ENCODE measurements around the gene TMEFF1.

DNA sequence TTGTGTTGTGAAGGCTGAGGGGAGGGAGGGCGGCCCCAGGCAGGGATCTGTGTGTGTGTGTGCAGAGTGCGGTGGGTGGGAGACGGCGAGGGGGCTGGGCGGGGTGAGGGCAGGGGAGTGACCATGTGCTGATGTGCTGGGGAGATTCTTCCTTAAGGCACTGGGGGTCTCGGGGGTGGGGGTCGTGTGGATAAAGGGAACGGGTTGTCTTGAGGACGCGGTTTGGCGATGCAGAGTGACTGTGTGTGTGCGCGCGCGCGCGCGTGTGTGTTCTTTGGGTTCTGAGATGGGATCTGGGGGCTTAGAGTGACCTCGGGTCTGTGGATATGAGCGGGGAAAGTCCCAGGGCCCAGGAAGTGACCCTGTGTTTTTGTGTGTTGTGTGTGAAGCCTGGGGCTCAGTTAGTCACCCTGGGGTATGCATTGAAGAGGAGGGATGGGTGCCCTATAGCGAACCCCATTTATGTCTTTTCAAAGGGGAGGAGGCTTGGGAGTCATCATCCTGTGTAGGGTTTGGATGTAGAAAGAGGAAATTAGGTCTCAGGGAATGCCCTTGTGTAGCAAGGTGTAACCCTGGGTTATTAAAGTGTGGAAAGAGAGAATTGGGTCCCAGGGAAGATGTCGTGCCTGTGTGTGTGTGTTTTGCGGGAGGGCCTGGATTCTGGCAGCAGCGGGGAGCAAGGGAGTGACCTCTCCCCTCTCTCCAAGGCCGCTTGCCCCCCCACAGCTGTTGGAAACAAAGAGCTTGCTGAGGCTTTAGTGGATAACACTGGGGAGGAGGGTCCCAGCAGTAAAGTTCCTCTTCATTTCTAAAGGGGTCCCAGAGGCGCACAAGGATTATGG, 1.4 kb downstream of the TMEFF1 start:
- TF ChIP-seq ARNT (IDR thresholded peaks at IDR 0.05) (no peak), BHLHE40 (IDR thresholded peaks at IDR 0.05; ENCODE audit: borderline replicate concordance) (no peak), FOXA1 (IDR thresholded peaks at IDR 0.05) (no peak), TARDBP (IDR thresholded peaks at IDR 0.05) (no peak), SP1 (IDR thresholded peaks at IDR 0.05) (no peak), SUZ12 (IDR thresholded peaks at IDR 0.05) (no peak)

Measured in HEK293T (cell line).